Thyroid gland (tissue), 4 donors: Measurements from ENCODE around the gene TMEM132D.

ENCODE experiments used
- POLR2A ChIP-seq, 2 donors: fragments of 450-650 bp; IDR thresholded peaks; one replicate each; pipeline ENCODE4 v1.6.1; 2017; ENCODE audit warnings: antibody characterized with exemption in 2 of 2, mild to moderate bottlenecking in 2 of 2, moderate library complexity in 1 of 2
- TF ChIP-seq, protein P1 (sequence below), 6 experiments: fragments of 200-600 bp in 3 of 6; fragments of 450-650 bp in 3 of 6; sonication (generic) in 3 of 6; IDR thresholded peaks; one replicate each; pipeline ENCODE4 v1.5.1; 2016 to 2019; ENCODE audit warnings: antibody characterized with exemption in 6 of 6, mild to moderate bottlenecking in 2 of 6, inconsistent platforms in 1 of 6, moderate library complexity in 1 of 6

DNA sequence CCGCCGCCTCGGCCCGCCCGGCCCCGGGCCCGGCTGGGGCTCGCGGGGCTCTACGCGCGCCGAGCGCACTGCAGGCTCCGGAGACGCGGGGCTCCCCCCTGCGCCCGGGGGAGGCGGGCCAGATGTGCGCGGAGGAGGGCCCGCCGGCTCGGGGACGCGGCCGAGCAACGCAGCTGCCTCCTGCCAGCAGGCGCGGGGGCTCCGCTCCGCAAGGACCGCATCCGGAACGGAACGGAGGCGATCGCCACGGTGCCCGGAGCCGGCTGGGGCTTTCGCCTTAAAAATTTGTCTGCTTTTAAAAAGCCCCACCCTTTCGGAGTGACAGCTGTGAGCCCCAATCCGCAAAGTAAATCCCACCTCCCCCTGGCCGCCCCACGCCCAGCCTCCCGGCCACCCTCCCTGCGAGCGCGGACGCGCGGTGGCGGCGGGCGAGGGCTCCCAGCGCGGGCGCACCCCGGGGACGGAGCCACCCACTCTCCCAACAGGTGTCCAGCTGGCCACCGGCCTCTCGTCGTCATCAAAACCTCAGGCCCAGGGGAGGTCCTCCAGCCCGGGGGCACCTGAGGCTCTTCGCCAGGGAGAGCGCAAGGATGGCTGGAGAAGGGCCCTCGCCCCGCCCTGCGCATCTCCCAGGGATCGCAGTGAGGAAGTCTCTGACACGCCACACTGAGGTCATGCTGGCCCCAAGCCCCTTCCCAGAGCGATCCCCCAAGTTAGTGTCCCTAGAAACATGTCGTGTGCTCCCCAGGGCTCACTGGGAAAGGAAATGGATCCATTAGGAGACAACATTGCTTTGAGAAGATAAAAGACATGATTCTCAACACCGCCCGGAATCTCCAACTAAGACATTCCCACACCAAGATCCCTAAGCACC lies at the start of gene TMEM132D:
- TF ChIP-seq, protein P1, sequence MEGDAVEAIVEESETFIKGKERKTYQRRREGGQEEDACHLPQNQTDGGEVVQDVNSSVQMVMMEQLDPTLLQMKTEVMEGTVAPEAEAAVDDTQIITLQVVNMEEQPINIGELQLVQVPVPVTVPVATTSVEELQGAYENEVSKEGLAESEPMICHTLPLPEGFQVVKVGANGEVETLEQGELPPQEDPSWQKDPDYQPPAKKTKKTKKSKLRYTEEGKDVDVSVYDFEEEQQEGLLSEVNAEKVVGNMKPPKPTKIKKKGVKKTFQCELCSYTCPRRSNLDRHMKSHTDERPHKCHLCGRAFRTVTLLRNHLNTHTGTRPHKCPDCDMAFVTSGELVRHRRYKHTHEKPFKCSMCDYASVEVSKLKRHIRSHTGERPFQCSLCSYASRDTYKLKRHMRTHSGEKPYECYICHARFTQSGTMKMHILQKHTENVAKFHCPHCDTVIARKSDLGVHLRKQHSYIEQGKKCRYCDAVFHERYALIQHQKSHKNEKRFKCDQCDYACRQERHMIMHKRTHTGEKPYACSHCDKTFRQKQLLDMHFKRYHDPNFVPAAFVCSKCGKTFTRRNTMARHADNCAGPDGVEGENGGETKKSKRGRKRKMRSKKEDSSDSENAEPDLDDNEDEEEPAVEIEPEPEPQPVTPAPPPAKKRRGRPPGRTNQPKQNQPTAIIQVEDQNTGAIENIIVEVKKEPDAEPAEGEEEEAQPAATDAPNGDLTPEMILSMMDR (IDR thresholded peaks at IDR 0.05): no peak
- no peak for TF ChIP-seq POLR2A (IDR thresholded peaks at IDR 0.05)
